ENCODE results near the gene EPOP.
"Not testable (repeated sequence)": the region's sequence is repeated elsewhere in the genome, so short reads cannot be mapped to it uniquely, and the experiment has no call there.

The EPOP gene

DNA sequence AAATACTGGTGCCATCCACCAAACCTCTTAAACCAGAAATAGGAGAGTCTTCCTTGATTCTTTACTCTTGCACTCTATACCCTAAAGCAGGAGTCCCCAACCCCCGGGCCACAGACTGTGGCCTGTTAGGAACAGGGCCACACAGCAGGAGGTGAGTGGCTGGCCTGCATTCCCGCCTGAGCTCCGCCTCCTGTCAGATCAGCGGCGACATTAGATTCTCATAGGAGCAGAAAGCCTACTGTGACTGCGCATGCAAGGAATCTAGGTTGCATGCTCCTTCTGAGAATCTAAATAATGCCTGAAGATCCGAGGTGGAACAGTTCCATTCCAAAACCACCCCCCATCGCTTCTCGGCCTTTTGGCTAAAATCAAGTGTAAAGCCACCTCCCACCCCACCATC lies 38.7 kb downstream of the EPOP start:
- DNase-seq, result peak; percentile 69

DNA sequence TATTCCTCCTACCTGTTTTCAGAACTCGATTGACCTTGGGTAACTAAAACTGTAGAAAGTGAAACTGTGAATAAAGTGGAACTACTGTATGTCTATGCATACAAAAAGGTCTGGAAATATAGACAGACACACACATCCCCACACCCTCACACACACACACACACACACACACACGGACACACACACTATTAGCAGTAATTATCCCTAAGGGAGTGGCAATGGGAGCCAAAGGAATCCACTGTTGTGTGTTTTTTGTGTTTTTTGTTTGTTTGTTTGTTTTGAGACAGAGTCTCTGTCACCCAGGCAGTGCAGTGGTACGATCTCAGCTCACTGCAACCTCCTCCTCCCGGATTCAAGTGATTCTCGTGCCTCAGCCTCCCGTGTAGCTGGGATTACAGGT lies 42.4 kb downstream of the EPOP start:
- DNase-seq, result no peak

DNA sequence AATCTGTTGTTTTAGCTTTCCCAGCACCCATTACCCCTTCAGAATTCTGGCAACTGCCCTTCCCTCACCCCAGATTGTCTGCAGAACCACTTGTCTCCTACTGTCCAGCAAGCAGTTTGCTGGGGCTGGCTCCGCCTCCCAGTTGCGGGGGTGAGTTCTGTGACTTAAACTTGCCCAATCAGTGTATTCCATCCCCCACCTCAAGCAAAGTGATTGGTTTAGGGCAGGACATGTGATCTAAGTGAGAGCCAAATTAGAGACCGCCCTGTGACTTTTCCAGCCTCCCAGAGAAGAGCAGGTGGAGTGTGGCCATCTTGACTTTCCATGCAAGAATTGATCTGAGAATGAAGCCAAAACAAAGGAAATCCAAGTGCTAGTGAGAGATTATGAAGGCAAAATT lies 46.3 kb downstream of the EPOP start:
- no peak for DNase-seq

DNA sequence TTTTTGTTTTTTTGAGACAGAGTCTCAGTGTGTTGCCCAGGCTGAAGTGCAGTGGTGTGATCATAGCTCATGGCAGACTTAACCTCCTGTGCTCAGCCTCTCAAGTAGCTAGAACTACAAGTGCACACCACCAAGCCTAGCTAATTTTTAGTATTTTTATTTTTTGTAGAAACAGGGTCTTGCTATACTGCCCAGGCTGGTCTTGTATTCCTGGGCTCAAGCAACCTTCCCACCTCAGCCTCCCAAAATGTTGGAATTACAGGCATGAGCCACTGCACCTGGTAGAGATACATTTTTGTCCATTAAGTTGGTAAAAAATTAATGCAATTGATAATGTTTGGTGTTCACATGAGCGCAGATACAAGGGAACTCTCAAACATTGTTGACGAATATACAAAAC lies 46.8 kb downstream of the EPOP start:
- no peak for DNase-seq

- not testable (repeated sequence) for DNase-seq
These were observed 48.0 kb downstream of the EPOP start for GRCh38 chr17:38626606-38627226.

DNA sequence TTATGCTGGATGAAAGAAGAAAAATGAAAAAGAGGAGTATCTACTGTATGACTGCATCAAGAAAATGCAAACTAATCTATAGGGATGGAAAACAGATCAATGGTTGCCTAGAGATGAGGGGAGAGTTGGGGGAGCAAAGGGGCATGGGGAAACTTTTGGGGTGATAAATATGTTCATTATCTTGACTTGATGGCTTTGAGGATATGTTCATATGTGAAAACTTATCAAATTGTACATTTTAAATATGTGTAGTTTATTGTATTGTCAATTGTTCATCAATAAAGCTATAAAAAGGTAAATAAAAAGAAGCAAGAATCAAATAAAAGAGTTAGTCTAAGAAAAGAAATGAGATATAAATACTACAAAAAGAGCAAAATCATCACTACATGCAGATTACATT lies 49.3 kb downstream of the EPOP start:
- no peak for DNase-seq

GRCh38 chr17:38624782-38625355 lies 49.9 kb downstream of the EPOP start:
- DNase-seq, result not testable (repeated sequence)
